Cerebellar nuclear complex (tissue), 1 donor: ENCODE data around the gene MATN4.
"Not testable (repeated sequence)": the region's sequence is repeated elsewhere in the genome, so short reads cannot be mapped to it uniquely, and the experiment has no call there.

Source experiments
- DNase-seq, 2 experiments: peaks; one replicate each; lab custom pipeline; 2025; lab: John Stamatoyannopoulos, UW

MATN4 gene, protein sequence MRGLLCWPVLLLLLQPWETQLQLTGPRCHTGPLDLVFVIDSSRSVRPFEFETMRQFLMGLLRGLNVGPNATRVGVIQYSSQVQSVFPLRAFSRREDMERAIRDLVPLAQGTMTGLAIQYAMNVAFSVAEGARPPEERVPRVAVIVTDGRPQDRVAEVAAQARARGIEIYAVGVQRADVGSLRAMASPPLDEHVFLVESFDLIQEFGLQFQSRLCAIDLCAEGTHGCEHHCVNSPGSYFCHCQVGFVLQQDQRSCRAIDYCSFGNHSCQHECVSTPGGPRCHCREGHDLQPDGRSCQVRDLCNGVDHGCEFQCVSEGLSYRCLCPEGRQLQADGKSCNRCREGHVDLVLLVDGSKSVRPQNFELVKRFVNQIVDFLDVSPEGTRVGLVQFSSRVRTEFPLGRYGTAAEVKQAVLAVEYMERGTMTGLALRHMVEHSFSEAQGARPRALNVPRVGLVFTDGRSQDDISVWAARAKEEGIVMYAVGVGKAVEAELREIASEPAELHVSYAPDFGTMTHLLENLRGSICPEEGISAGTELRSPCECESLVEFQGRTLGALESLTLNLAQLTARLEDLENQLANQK

DNA sequence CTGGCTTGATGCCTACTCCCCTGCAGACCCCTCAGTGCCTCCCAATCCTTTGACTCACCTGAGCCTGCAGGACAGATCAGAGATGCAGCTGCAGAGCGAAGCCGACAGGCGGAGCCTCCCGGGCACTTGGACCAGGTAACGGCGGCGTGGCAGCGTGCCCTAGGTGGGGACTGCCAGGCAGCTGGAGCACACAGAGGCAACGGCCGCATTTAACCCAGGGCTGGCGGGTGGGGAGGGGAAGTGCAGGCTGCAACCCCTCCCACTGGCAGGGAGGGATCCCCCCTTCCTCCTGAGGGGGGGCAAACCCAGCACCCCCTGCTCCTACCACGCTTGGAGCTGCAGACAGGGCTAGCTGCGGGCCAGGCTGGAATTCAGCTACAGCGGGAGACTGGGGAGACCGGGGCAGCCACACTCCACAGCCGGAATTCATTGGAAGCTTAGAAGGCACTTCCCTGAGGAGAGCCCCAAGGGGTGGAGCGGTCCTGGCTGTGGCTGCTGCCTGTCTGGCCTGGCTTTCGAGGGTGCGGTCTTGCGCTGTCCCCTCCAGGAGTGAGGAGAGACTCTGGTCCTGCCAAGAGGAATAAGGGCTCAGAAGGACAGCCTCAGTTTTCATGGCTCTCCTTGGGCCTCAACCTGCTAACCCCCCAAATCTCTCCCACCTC is at the start of gene MATN4:
Gene MATN4 (minus strand): TSS at position 183 of the 662 bp plus-strand sequence. CDS start 2,717 bp downstream, outside the sequence.
- no peak for DNase-seq

DNA sequence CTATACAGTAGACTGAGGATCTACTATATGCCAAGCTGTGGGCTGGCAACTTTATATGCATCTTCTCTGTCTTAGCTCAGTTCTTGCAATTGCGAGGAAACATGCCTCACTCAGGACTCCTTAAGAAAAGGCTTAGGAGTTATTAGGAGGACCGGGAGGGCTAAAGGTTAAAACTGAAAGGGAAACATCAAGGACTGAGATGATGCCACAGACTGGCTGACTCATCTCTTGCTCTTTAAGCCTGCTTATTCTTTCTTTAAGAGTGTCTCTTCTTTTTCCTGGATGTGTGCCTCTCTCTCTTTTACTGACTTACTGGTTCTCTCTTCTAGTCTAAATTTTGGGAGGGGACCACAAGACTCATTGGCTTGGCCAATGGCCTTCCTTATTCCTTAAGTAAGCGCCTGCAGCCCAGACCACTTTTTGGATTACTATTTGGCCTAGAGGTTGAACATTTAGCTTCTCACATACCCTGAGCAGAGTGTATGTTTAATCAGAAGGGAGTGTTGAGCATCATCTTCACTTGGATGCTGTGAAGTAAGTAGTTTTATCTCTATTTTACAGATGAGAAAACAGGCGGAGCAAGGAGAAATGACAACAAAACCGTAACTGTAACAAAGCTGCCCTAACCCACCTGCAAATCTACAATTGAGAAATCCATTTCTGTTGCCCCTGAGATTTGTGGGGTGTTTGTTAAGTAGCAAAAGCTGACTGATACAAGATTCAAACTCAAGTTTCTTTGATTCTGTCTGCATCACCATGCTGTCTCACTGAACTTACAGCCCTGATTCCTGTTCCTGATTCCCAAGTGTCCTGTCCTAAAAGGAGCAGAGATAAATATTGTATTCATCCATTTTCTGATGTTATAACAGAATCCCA is 47.3 kb upstream of the MATN4 start:
- no peak for DNase-seq

DNA sequence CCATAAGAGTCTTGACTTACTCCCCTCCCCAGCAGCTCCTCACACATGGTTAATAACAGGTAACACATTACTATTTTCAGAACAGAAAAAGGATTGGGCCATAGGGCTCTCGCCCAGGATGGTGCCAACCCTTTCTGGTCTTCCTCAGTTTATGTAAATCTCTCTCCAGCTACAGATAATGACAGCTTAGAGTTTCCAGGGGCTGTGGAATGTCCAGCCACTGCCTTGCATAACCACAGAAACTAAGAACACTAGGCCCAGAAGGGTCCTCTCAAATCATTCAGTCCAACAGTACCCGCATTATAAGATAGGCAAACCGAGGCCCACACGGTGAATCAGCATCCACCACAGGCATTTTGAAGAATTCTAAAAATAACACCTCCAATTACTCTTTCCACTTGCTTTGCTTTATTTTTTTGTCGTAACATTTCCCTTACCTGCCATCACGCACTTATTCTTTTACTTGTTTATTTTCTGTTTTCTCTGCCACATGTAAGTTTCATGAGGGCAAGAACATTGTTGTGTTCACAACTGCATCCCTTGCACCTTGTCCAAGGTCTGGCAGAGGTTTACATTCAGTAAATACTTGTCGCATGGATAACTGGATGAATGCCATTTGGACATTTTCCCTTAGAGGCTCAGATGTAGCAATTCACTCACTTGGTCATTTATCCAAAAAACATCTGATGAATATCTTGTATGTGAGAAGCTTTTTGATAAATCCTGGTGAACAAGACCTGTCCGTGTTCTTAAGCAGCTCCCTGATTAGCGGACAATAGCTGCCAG is 46.5 kb upstream of the MATN4 start:
- DNase-seq, result no peak

GRCh38 chr20:45353746-45354145 is 45.6 kb upstream of the MATN4 start:
- no peak for DNase-seq

- DNase-seq, result no peak
Observed at GRCh38 chr20:45352729-45353128, 44.6 kb upstream of the MATN4 start.

- not testable (repeated sequence) for DNase-seq
Observed at GRCh38 chr20:45350795-45351194, 42.7 kb upstream of the MATN4 start.

- no peak for DNase-seq
Observed at GRCh38 chr20:45350217-45350616, 42.1 kb upstream of the MATN4 start.

GRCh38 chr20:45347936-45348778 is 40.1 kb upstream of the MATN4 start, which contains the start of gene SDC4:
Gene SDC4, minus strand, starts transcription at chr20:45348424. Its CDS starts 40 bp downstream, at chr20:45348384.
- no peak for DNase-seq

GRCh38 chr20:45347297-45347935 is 39.3 kb upstream of the MATN4 start:
- DNase-seq, result no peak

GRCh38 chr20:45346851-45347250 is 38.8 kb upstream of the MATN4 start:
- DNase-seq, result no peak

DNA sequence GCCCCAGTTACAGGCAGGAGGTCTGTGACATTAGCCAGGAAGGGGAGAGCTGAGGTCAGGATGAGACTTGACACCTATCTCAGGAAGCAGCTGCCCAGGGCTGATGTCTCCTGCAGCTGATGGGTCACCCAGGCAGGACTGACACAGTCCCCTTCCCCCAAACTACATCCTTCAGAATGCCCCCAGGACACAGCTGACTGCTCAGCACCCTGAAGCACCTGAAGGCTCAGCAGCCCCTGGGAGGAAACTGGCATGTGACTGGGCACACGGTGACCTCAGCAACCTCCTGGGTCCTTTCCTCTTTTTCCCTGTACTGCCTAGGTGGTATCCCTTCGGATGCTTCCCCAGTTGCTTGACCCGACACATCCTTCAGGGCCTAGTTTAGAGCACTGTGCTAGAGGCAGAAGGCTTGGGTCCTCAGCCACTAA is 38.2 kb upstream of the MATN4 start:
- no peak for DNase-seq

DNA sequence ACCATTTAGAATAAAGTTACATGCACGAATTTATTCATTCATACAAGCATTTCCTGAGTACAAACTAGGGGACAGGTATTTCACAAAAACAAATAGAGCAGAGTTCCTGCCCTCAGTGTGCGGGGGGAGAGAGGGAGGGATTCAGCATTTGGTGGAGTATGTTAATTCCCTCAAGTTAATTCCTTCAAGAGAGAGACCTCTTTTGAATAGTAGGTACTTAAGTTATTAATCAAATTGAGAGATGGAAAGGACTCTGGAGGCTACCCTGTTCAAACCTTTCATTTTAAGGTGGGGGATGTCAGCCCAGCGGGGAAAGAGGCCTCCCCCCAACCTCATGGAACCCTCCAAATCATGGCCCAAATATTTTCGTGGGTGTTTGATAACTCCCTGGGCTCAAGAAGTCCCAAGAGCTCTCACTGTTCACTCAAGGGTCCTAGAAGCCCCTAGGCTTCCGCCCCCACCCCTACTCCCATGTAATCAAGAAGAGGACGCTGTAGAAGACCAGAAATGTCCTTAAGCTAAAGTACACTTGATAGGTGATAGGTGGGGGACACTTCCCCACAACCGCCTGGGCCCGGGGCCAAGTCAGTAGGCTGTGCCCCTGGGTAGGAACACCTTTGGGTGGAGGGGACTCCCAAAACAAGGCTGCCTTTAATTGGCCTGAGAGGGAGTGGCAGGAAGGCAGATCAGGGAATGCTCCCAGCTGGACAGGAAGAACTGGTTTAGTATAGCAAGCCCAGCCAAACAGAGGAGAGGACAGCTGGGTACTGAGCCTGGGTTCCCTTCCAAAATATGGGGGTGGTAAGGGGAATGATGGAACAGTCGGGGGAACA is 37.2 kb upstream of the MATN4 start:
- DNase-seq, result no peak

GRCh38 chr20:45344168-45344860 is 36.2 kb upstream of the MATN4 start:
- DNase-seq, result no peak

DNA sequence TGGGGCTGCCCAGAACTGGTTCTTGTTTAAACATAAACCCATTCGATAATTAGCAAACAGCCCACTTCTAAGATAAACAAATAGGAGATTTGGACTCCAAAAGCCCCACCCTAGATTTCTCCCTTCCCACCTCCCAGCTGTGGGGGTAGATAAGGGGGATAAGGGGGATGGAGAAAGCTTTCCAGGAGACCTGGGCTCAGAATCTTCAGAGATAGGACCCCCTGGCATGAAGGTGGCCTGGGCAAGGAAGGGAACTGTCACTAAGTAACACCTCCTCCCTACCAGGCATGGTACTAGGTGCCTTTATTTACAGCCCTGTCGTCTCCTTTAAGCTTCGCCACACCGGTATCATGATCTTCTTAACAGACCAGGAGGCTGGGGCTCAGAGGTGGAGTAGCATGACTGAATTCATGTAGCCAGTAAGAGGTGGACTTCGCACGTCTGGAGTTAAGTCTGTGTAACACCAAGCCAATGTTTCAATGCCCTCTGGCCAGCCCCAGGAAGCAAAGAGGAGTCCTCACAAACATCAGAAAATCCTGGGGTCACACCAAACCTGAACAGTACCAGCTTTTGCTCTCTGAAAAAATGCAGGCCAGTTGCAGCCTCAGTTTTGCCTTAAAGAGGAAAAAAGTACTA is 35.6 kb upstream of the MATN4 start:
- no peak for DNase-seq

GRCh38 chr20:45342855-45343531 is 34.9 kb upstream of the MATN4 start:
- DNase-seq, result no peak

- no peak for DNase-seq
Observed at GRCh38 chr20:45341939-45342854, 34.1 kb upstream of the MATN4 start.
